ENCODE measurements around the gene CLDN24. TPM values are rescaled to one million over a fixed set of nuclear protein-coding genes. Genes with fewer than 3 reads are reported as not detected.
A peak's percentile ranks its signal among the peaks of the same experiment; 100 is the strongest.

Gene CLDN24
- total RNA-seq, 1 experiment from 2014 or later: not detected

DNA sequence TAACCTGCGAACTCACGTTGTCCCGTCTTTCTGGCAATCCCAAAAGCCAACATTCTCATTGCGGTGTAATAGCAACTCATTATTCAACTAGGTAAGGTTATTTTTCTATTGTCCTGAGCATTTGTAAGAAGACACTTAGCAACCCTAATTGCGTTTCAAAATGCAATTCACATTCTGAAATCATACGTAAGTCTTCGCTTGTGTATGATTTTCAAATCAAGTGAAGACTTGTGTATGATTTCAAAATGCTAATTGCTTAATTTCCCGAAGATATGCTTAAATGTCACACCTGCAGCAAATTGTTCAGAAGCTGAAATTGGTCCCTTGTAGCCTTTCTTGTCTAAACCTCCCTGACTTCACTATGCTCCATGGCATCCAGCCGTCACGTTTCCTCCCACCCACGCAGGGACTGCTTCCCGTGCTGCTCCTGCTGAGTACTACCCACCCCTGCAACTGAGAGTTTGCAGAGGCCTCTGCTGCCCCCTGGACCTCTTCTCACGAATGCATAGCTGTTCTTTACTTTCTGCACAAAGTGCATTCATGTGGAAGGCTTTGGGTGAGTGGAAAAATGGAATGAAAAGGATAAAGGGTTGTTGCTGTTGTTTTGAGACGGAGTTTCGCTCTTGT is 40.8 kb upstream of the CLDN24 start:
- Histone ChIP-seq H2BK20ac (ENCODE audit: low read depth, low read length, poor library complexity, severe bottlenecking) (no peak overlapping the region), H3K23ac (ENCODE audit: insufficient read length, low read depth, low read length) (no peak overlapping the region), H4K91ac (ENCODE audit: insufficient read length, low read depth, low read length) (no peak overlapping the region), H2AFZ (ENCODE audit: low read length) (no peak overlapping the region), H2BK5ac (ENCODE audit: insufficient read length, low read length) (no peak overlapping the region), H3K79me1 (ENCODE audit: insufficient read depth, low read depth, low read length, poor library complexity, severe bottlenecking) (no peaks in the 10 kb centered on the region), H3K4me2 (ENCODE audit: insufficient read depth, insufficient read length, low read length) (no peak overlapping the region), H3K14ac (ENCODE audit: insufficient read depth, low read length) (no peak overlapping the region), H4K5ac (ENCODE audit: insufficient read length, low read depth, low read length) (no peak overlapping the region), H3K4ac (ENCODE audit: low read depth, low read length) (no peak overlapping the region), H4K20me1 (ENCODE audit: control insufficient read depth, insufficient read depth, insufficient read length) (no peaks in the 10 kb centered on the region), H2BK15ac (ENCODE audit: low read depth, low read length) (no peak overlapping the region), H3K27me3 (ENCODE audit: insufficient read depth, low read length) (no peaks in the 10 kb centered on the region), H3K9me3 (ENCODE audit: control insufficient read depth, low read depth, low read length) (no peaks in the 10 kb centered on the region), H3K79me2 (ENCODE audit: insufficient read depth, low read length) (no peaks in the 10 kb centered on the region), H2BK12ac (ENCODE audit: insufficient read length, low read depth, low read length) (no peak overlapping the region), H2AK5ac (ENCODE audit: insufficient read length, low read length) (no peak overlapping the region), H3K9ac (ENCODE audit: extremely low read depth, insufficient read length, low read length) (no peak overlapping the region), H3K4me1 (ENCODE audit: insufficient read depth, low read length) (no peaks in the 10 kb centered on the region), H4K8ac (replicated peaks; ENCODE audit: insufficient read length, low read depth, low read length) (no peak overlapping the region), H2BK120ac (ENCODE audit: low read depth, low read length, poor library complexity, severe bottlenecking) (no peak overlapping the region), H3T11ph (ENCODE audit: low read length) (no peak overlapping the region), H3K27ac (ENCODE audit: insufficient read length, low read depth, low read length) (no peak overlapping the region), H3K23me2 (ENCODE audit: insufficient read length, low read depth, low read length, poor library complexity, severe bottlenecking) (no peaks in the 10 kb centered on the region), H3K18ac (ENCODE audit: insufficient read length, low read depth, low read length) (no peak overlapping the region), H3K56ac (ENCODE audit: insufficient read length, low read depth, low read length) (no peak overlapping the region)
- WGBS (ENCODE audit: extremely low coverage, insufficient read length, low lambda C conversion rate): no CpG with 5 or more reads among the region's 15 CpGs
- H3K36me3 Mint-ChIP-seq (ENCODE audit: insufficient read depth in 1 of 3, low read depth in 3 of 3): no peaks in the 10 kb centered on the region
- H3K9me3 Mint-ChIP-seq: 0 out of 5 replicates have a peak, but pooled peaks cover 0 to 2% of the 10 kb centered on the region in 2 experiments
- H3K27ac Mint-ChIP-seq: no peak overlapping the region; a peak in 1 of 7 replicates
- peak; percentile 50 for TF ChIP-seq CTCF (conservative IDR thresholded peaks at IDR 0.05)
- no peak overlapping the region for H3K4me3 Mint-ChIP-seq
- H3K4me1 Mint-ChIP-seq: peaks cover 16 to 17% of the 10 kb centered on the region in 2 experiments
- no peak for DNase-seq
- no peaks in the 10 kb centered on the region for H3K27me3 Mint-ChIP-seq (ENCODE audit: low read depth)
